T-helper 22 cell (primary cell): ENCODE data around the gene RND2.

Experiments
- DNase-seq: peaks from one replicate; pipeline ENCODE4 v3.0.0-alpha.2; 2020; ENCODE audit warnings: low read depth

RND2 gene

GRCh38 chr17:43079641-43080302, 54.7 kb downstream of the RND2 start:
- no peak for DNase-seq
